ENCODE results near the gene CCT6B.
"Not testable (repeated sequence)": the region's sequence is repeated elsewhere in the genome, so short reads cannot be mapped to it uniquely, and the experiment has no call there.

The CCT6B gene

DNA sequence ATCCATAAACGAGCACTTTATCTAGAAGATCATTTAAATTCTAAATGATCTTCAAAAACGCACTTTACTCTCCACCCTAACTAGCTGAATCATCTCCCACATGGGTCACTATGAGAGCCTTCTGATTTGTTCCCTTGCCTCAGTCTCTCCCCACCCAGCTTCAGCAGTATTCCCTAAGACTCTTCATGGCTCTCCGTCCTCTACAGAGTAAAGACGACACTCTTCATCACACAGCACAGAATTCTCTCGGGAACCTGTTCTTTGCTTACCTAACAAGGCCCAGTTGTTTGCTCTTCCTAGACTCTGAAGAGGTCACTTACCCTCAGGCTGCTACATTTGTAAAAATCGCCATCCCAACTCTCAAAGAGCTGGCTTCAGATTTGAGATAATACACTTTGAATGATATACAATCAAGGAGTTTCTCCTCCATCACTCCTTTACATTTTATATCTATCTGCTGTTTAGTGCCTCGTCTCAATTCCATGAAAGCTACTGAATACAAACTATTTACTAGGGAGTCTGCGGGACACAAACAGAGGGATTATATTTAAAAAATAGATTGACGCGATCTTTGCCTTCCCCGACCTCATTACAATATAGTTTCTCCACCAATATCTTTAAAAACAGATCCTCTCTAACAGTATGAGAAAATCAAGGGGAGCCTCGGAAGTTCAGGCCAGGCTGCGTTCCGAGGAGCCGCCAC, 18.5 kb upstream of the CCT6B start:
- DNase-seq (ENCODE audit: low read depth) = no peak

DNA sequence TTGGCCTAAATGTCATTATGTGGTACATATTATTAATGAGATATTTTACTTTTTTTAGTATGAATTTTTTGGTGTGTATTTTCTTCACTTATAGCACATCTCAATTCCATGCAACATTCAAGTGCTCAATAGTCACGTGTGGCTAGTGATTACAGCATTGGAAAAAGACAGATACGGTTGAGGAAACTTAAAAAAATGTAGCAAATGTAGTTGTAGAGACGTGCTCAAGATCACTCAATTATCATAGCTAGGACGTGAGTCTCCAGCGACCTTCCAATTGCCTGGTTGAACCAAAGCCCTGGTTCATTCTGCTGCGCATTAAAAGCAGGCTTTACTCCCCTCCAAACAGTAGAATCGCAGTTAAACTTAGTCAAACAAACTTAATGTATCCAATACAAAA, 17.9 kb upstream of the CCT6B start:
- no peak for DNase-seq (ENCODE audit: low read depth)

DNA sequence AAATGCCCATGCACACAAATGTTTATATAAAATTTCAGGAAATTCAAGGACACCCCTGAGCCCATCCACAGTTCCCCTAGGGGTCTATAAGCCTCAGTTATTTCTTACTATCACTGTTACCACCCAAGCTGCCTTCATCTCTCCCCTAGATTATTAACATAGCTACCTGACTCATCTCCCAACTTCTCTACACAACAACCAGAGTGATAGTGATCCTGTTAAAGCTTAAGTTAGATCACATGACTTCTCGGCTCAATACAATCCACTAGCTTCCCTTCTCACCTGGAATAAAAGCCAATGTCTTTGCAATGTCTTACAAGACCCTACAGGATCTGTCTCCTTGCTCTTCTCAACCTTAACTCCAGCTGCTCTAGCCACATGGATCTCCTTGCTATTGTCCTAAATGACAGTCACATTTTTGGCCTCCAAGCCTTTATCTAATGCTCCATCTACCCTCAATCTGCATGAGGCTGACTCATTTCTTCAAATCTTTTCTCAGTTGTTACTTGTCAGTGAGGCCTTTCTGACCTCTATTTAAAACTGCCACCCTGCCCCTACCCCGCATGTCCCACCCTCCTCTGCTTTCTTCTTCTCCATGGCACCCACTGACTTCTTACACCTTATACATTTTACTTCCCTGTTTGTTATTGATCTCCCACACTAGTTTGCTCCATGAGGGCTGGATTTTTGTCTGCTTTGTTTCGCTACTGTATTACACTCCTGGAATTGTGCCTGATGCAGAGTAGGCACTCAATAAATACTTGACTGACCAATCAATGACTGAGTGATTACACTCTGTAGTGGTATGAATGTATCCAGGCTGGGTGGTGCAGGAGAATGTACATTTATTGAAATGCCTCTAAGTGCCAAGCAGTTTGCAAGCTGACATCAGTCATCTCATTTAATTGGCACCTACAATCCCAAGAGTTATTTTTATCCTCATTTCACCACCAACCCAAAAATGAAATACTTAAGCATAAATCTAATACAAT, 13.8 kb upstream of the CCT6B start:
- DNase-seq (ENCODE audit: low read depth) = no peak

DNA sequence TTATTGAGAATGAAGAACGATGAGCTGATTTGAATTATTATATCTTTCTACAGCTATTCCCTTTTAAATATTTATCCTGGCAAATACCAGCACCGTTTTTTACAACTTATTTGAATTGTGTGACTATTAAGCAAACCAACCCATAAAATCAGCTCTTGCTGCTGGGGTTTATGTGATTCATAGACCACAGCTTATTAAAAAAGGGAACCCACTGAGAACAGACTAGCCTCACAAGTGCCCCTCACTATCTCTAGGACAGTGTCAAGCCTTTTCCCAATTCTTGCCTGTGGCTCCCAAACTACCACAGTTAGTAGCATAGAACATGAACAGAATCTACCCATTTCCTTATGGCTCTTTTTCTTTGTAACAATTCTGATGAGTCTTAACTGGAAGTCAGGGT, 12.9 kb upstream of the CCT6B start:
- DNase-seq (ENCODE audit: low read depth) = no peak

DNA sequence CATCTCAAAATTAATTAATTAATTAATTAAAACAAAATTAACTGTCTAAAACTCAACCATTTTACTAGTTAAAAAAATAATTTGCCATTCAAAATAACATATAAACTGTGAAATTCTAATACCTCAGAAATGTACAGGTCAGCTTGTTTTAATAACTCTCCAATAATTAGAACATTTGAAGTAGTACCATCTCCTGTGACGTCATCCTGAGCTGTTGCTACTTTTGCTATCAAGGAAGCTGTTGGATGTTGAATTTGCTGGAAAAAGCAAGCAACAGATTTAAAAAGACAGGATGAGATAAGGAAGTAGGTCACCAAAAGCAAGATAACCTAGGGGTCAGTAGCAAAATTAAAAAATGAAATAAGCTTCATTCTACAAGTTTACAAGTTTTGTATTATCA, 2.8 kb downstream of the CCT6B start:
- DNase-seq (ENCODE audit: low read depth) = no peak

DNA sequence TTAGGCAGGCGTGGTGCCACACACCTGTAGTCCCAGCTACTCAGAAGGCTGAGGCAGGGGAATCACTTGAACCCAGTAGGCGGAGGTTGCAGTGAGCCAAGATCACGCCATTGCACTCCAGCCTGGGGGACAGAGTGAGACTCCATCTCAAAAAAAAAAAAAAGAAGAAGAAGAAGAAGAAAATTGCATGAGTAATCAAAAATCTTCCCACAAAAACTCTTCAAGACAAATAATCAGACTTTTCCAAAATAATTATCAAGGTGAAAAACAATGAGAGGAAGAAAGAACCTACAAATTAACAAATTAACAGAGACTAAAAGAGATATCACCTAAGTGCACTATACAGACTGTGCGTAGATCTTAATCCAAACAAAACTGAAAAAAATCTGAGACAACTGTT, 10.5 kb downstream of the CCT6B start:
- DNase-seq (ENCODE audit: low read depth) = not testable (repeated sequence)

DNA sequence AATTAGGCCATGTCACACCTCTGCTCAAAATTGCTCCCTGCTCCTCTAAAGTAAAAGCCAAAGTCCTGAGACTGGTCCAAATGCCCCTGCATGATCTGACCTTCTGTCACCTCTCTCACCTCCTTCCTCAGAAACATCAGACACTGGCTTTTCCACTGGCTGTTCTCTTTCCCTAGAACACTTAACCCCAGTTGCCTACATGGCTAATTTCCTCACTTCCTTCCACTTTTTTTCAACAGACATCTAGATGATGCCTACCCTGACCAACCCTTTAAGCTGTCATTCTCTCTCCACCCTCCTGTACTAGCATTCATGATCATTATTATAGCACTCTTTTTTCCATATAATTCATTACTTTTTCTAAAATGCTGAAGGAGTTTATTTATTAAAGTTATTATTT, 31.0 kb downstream of the CCT6B start:
- no peak for DNase-seq (ENCODE audit: low read depth)

DNA sequence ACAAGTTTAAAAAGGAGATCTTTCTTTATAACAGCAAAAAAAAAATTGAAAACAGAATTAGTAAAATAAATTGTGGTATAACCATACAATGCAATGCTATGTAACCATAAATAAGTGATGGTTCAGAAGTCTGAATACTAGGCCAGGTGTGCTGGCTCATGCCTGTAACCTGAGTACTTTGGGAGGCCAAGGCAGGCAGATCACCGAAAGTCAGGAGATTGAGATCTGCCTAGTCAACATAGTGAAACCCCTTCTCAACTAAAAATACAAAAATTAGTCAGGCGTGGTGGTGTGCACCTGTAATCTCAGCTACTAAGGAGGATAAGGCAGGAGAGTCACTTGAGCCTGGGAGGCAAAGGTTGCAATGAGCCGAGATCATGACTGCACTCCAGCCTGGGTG, 34.6 kb downstream of the CCT6B start:
- no peak for DNase-seq (ENCODE audit: low read depth)

DNA sequence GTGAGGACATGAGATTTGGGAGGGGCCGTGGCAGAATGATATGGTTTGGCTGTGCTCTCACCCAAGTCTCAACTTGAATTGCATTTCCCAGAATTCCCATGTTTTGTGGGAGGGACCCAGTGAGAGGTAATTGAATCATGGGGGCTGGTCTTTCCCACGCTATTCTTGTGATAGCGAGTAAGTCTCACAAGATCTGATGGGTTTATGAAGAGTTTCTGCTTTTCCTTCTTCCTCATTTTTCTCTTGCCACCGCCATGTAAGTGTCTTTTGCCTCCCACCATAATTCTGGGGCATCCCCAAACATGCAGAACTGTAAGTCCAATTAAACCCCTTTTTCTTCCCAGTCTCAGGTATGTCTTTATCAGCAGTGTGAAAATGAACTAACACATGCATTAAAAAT, 40.6 kb downstream of the CCT6B start:
- no peak for DNase-seq (ENCODE audit: low read depth)

DNA sequence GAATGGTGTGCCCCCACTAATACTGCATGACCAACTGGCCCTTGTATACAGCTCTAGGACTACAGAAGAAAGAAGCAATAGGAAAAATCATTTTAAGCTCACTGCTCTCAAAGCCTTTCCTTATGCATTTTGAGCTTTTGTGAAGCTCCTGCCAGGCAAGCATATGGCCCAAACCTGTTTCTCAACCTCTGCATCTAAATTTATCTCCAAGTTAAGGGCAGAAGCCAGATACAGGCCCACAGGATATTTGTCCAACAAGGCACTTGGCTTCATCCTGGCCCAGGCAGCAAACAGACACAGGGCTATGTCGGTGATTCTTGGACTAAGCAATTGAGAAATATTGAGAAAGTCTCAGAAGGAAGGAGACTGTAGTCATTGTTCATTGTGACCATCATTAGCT, 43.9 kb downstream of the CCT6B start:
- DNase-seq (ENCODE audit: low read depth) = no peak

DNA sequence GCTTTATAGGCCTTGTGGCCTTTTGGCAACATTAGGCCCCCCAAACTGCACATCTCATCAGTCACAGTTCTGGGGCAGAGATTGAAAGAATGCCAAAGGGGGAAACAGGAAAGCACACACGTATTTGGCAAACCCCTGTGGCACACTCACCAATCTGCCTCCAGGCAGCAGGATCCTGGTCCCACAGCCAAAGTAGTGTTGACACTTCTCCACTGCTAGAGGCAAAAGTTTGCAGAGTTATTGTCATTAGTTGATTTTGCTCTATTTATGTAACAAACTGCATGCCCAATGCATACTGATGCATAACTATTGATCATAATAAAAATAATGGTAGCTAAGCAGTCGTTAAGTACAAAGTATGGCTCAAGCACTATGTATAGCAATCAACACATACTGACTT, 45.1 kb downstream of the CCT6B start:
- no peak for DNase-seq (ENCODE audit: low read depth)

DNA sequence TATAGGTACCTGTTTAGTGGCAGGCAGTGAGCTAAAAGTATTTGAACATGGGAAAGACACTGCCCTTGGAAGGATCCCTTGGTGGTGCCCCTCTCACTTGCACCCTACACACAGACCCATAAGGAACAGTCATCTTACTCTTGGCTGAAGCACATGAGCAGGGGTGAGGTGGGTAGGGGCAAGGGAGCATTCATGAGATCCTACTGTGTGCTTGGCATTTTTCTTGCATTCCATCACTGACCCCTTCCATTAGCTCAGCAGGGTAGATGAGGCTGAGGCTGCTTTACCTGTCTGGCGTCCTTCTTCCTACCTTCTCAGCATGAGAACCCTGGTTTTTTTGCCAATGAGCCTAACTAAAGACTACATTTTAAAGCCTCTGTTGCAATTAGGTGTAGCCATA, 48.3 kb downstream of the CCT6B start:
- DNase-seq (ENCODE audit: low read depth) = no peak

DNA sequence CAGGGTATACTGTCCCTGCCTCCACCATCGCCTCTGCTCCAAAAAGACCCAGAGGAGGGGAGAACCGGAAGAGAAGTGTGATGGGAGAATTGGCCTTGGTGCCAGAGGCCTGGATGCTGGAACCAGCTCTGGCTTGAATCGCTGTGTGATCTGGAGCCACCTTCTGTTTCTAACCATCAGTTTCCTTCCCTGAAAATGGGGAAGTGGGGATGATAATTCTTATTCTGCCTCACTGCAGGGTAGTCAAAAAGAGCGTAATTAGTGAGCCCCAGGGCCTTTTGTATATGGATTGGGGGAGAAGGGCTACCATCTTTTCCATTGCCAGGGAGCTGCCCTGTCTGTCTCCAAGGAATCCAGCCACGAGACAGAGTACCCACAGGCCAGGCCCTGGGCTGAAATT, 52.2 kb downstream of the CCT6B start:
- DNase-seq (ENCODE audit: low read depth) = no peak

DNA sequence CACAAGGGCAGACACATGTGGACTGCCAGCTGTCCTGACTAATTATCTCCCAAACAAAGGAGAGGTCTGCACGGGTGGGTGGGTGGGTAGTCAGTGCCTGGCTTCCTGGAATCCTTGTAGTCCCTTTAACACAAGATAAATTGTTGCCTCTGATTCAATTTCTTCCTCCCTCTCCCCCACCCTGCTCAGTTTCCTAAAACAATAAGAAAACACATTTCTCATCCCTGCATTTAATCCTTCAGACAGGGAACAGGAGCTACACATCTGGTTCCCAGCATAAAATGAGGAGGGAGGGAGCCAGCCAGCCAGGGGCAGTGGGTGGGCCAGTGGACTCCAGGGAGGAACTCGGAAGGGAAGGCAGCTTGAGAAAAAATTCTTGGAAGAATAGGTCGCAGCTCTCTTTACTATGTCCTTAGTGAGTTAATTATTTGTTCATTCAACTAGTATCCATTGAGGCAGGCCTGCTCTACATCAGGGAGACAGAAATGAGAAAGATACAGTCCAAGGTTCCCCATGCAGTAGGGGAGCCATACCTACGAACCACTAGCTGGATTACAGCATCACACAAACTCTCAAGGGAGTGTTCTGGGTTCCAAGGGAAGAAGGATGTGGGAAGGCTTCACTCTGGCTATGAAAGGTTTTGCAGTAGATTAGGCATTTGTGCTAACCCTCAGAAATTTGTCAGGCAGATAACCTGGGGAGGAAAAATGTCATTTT, 58.3 kb downstream of the CCT6B start:
- DNase-seq (ENCODE audit: low read depth) = no peak

DNA sequence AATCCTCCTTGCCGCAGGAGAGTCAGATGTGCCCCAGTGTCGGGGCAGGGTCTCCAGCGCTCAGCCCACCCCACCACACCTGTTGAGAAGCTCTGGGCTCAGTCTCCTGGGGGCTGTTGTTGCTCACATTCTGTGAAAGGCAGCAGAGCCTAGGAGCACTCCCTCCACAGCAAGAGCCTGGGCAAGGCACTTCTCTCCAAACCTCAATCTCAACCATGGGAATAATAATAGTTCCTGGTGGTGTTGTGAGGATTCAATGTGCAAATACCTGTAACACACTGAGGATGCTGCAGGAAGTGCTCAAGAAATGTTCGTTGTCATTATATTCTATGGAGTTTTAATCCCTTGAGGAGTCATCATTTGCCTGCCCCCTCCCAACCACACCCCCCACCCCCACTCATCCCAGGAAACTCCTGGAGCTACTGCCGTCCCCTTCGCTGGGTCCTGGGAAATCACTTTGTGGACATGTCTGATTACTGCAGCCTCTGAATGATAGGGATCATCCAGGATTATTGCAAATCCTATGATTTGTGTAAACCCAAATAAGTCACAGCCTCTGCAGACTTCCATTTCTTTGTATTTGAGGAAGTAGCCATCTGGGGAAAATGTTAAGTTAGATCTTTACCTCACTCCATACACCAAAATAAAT, 61.5 kb downstream of the CCT6B start:
- DNase-seq (ENCODE audit: low read depth) = no peak

DNA sequence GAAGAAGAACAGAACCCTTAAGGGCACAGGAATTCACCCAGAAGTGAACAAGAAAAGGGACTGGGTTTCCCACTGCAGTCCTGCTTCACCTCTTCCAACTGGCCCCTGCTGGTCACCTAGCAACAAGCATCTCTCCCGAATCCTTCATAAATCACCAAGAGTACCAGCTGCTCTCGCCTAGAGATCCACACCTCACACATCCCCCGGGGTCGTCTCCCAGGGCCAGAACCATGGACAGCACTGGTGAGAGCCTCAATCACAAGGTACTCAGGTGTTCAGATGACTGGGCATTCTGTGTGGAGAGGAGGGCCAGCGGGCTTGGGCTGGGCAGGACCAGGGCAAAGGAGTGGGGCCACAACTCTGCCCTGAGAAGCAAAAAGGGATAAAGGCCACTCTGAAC, 65.9 kb downstream of the CCT6B start:
- DNase-seq (ENCODE audit: low read depth) = no peak

DNA sequence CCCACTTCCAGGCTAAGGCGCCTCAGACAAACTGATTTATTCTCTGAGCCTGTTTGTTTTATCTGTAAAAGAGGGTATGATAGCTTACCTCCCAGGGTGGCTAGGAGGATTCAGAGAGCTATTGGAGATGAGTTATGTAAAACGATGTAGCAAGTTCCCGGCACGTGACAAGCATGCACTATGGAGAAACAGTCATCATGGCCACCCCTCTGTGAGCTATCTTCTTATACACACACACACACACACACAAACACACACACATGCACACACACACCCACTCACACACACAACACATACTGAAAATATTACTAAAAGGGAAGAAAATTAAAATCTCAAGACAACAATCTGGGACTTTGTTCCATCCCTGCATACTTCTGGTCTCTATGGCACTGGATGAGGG, 66.3 kb downstream of the CCT6B start:
- DNase-seq (ENCODE audit: low read depth) = no peak

DNA sequence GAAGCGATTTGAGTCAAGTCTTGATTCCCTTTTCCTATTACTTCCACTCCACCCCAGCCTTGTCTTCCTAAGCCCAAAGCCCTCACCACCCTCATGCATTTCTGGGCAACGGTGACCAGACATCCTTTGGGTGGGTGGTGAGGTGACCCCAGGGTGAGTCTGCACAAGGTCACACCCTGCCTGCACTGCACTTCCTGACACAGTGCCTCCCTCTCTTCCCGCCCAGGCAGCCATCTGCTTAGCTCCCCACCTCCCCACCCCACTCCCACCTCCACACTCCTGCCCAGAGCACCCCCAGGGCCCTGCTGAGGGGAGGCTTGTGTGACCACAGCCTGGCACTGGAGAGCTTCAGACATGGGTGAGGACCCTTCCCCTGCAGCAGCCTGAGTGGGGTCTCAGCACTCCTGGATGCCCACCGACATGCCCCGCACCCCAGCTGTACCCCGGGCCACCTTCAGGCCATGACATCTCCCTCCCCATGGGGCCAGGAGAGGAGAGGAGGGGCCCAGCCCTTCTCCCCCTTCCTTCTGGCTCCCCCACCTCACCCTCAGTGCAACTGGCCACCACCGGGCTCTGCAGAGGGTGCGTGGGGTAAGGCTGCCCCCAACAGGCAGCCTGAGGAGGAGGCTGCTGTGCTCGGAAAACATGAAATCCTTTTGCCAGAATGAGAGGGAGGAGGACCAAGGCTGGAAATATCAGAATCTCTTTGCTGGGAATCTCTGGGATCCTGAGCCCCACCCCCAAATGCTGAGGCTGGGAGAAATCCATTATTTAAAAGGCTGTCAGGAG, 68.6 kb downstream of the CCT6B start:
- DNase-seq (ENCODE audit: low read depth) = no peak

DNA sequence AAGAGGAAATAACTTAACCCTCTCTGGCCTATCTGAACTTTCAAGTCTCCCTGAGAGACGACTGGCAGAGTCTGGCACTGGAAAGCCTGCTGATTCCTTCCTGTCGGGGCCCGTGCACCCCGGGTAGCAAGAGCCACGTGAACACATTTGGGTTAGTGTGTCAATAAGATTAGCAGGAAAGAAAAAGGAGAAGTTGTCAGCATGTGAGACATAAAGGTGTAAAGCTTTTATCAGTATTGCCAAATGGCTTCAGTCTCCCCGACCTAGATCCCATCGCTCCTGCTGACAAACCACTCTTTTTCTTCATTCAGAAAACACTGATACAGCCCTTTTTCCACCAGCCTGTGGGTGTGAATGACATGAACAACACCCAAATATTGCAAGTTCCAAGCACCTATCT, 74.4 kb downstream of the CCT6B start:
- no peak for DNase-seq (ENCODE audit: low read depth)

DNA sequence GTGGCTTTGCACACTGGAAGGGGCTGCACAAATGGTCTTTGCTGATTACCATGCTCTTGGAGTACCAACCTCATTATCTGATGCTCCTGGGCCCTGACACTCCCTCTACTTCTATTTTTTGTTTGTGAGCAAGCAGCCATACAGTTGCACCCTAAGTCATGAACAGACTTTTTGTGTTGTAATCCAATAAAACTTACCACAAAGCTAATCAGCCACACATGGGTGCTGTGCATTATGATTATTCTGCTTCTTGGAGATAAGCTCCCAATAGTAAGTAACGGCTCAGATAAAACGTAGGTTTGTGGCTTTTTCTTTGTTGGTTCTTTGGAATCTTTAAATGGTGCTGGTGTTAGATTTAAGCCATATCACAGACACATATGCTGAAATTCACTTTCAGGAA, 76.2 kb downstream of the CCT6B start:
- no peak for DNase-seq (ENCODE audit: low read depth)

DNA sequence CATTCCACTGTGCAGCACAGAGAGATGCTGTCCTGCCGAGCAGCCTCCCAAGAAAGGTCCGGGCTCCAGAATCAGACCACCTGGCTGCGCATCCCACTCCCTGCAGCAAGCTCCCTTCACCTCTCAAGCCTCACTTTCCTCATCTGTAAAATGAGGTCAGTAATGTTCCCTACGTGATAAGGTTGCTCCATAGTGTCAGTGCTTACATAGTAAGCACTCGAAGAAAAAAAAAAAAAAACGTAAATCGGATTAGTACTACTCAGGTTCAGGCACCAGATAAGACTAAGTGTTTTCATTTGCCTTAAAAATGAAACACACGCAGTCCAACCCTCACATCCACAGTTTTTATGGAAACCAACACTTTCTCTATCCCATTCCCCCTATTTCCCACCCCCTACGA, 76.7 kb downstream of the CCT6B start:
- DNase-seq (ENCODE audit: low read depth) = no peak
